Panc1 (cell line): ENCODE data around the gene KRTAP12-3. TPM values are rescaled to one million over a fixed set of nuclear protein-coding genes. Genes with fewer than 3 reads are reported as not detected.

ENCODE experiments used
- ATAC-seq: fragments of 200-7000 bp; cut with Tn5 transposase; 2 replicates; pipeline ENCODE4 v1.9.1; 2020; ENCODE audit warnings: mild to moderate bottlenecking, moderate library complexity
- BruUV-seq: library from RNA; stranded (reverse); fragments of 400-500 nt; replicated peaks from 2 replicates; lab custom pipeline; 2021; lab: Mats Ljungman, UMichigan
- CTCF ChIA-PET: fragments of 300-600 bp; sonication (Branson Sonifier 250); formaldehyde crosslinking; loops from one replicate; lab custom pipeline; 2022; ENCODE audit warnings: antibody characterized with exemption; lab: Charles Lee
- POLR2A ChIA-PET: fragments of 300-600 bp; sonication (Branson Sonifier 250); formaldehyde crosslinking; loops from one replicate; lab custom pipeline; 2022; ENCODE audit warnings: antibody characterized with exemption; lab: Charles Lee
- DNase-seq: peaks from one replicate; pipeline ENCODE4 v3.0.0-alpha.2; 2010; ENCODE audit warnings: low read depth, low spot score
- H3K27ac ChIP-seq: 2 replicates; pipeline ENCODE4 v1.5.1; 2011; ENCODE audit warnings: mild to moderate bottlenecking, low read length, inconsistent platforms
- H3K27me3 ChIP-seq: fragments of 200-500 bp; sonication (Bioruptor generic); 2 replicates; pipeline ENCODE4 v1.6.0; 2014; ENCODE audit warnings: low read length, inconsistent platforms; ENCODE audit not compliant: control insufficient read depth, insufficient read depth
- H3K36me3 ChIP-seq: fragments of 200-500 bp; sonication (Bioruptor generic); 2 replicates; pipeline ENCODE4 v1.5.1; 2014; ENCODE audit warnings: inconsistent platforms, mild to moderate bottlenecking, low read length, moderate library complexity; ENCODE audit not compliant: control insufficient read depth, insufficient read depth
- H3K4me1 ChIP-seq: 2 replicates; pipeline ENCODE4 v1.5.1; 2011; ENCODE audit warnings: inconsistent platforms, mild to moderate bottlenecking, low read length, moderate library complexity; ENCODE audit not compliant: control insufficient read depth, insufficient read depth
- H3K4me3 ChIP-seq, 2 experiments: 2 replicates each; pipeline ENCODE4 v1.5.1; 2011 to 2012; ENCODE audit warnings: low read depth in 2 of 2, low read length in 2 of 2, mild to moderate bottlenecking in 2 of 2, inconsistent platforms in 1 of 2, moderate library complexity in 1 of 2
- H3K9me3 ChIP-seq: fragments of 200-500 bp; sonication (Bioruptor generic); 2 replicates; pipeline ENCODE4 v1.5.1; 2014; ENCODE audit warnings: low read depth, mild to moderate bottlenecking, inconsistent platforms, low read length, moderate library complexity; ENCODE audit not compliant: control insufficient read depth, insufficient read depth
- CTCF ChIP-seq: fragments of 450-650 bp; IDR thresholded peaks from 2 replicates; pipeline ENCODE4 v1.5.1; 2017; ENCODE audit warnings: mild to moderate bottlenecking
- POLR2AphosphoS5 ChIP-seq: IDR thresholded peaks from 2 replicates; pipeline ENCODE4 v1.6.1; 2012; ENCODE audit warnings: mild to moderate bottlenecking, low read depth, low read length, moderate library complexity
- REST ChIP-seq, 2 experiments: IDR thresholded peaks; 2 replicates each; pipeline ENCODE4 v1.6.1; 2011 to 2012; ENCODE audit warnings: low read depth in 2 of 2, control low read depth in 1 of 2, low read length in 1 of 2, mild to moderate bottlenecking in 1 of 2, moderate library complexity in 1 of 2; ENCODE audit not compliant: insufficient read depth in 1 of 2
- SIN3A ChIP-seq: IDR thresholded peaks from 2 replicates; pipeline ENCODE4 v1.6.1; 2012; ENCODE audit warnings: low read depth, mild to moderate bottlenecking, low read length, moderate library complexity, borderline replicate concordance; ENCODE audit not compliant: insufficient read depth
- TCF7L2 ChIP-seq: IDR thresholded peaks from 2 replicates; pipeline ENCODE4 v1.6.1; 2011; ENCODE audit warnings: mild to moderate bottlenecking, low read depth, low read length, inconsistent platforms
- in situ Hi-C: cut with HindIII; loops from 2 replicates; pipeline ENCODE4 v1.10.0; 2016; ENCODE audit warnings: low sequenced_read_pairs, low pct_unique_long_range_greater_than_20kb
- intact Hi-C: fragments of 100-400 bp; cut with micrococcal nuclease; formaldehyde crosslinking; loops from one replicate; pipeline ENCODE4 v1.10.0; 2022; ENCODE audit not compliant: unreplicated experiment
- total RNA-seq: library from RNA; stranded (reverse); gene quantifications from one replicate; pipeline ENCODE4 v1.2.1, GENCODE V29; 2021; ENCODE audit not compliant: unreplicated experiment

KRTAP12-3 gene
- total RNA-seq, 1 experiment from 2014 or later = not detected

DNA sequence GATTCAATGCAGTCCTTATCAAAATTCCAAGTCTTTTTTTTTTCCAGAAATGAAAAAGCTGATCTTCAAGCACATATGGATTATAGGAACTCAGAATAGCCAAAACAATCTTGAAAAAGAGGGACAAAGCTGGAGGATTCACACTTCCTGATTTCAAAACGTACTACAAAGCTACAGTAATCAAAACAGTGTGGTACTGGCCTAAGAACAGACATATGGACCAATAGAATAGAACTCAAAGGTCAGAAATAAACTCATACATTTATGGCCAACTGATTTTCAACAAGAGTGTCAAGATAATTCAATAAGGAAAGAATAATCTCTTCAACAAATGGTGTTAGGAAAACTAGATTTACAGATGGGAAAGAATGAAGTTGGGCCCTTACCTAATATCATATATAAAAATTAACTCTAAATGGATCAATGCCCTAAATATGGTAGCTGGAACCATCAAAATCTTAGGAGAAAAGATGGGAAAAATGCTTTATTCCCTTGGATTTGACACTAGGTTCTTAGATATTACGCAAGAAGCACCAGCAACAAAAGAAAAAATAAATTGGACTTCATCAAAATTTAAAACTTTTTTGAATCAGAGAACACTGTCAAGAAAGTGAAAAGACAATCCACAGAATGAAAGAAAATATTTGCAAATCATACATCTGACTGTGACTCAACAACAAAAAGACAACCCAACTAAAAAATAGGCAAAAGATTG is 35.2 kb downstream of the KRTAP12-3 start:
- in situ Hi-C loops = no loop called here
- H3K4me1 ChIP-seq = no peaks in the 10 kb centered on the region

GRCh38 chr21:44694776-44695175 is 37.0 kb downstream of the KRTAP12-3 start:
- TF ChIP-seq CTCF = no peak
- no peak for TF ChIP-seq TCF7L2
- TF ChIP-seq REST (IDR thresholded peaks at IDR 0.05; ENCODE audit: insufficient read depth in 1 of 2, low read depth in 2 of 2, low read length in 1 of 2) = no peak
- no peak for TF ChIP-seq SIN3A
- TF ChIP-seq POLR2AphosphoS5 = no peak
- no peaks in the 10 kb centered on the region for H3K36me3 ChIP-seq
- in situ Hi-C loops (no loop called here), intact Hi-C loops (no loop called here)
- ATAC-seq (no peak), DNase-seq (no peak)
- no TSS peak for BruUV-seq
- ChIA-PET POLR2A (no interaction called here), CTCF (no interaction called here)
- no peaks in the 10 kb centered on the region for H3K4me1 ChIP-seq
- no peak overlapping the region for H3K27ac ChIP-seq
- peaks cover 4% of the 10 kb centered on the region; the same call in 1 of the 2 replicates for H3K9me3 ChIP-seq
- no peak overlapping the region for H3K4me3 ChIP-seq
- H3K27me3 ChIP-seq = no peaks in the 10 kb centered on the region

More for the DNA sequence above, 35.2 kb downstream of the KRTAP12-3 start:
- no peak overlapping the region for H3K27ac ChIP-seq
- ATAC-seq (no peak), DNase-seq (no peak)
- intact Hi-C loops = no loop called here
- no peak overlapping the region for H3K4me3 ChIP-seq
- TF ChIP-seq TCF7L2 (no peak), POLR2AphosphoS5 (no peak), CTCF (no peak)
- no TSS peak for BruUV-seq
- no peaks in the 10 kb centered on the region for H3K27me3 ChIP-seq
- POLR2A ChIA-PET = no interaction called here
- no peaks in the 10 kb centered on the region for H3K36me3 ChIP-seq
- peaks cover 4% of the 10 kb centered on the region; the same call in 1 of the 2 replicates for H3K9me3 ChIP-seq
- CTCF ChIA-PET = no interaction called here
